SIG-M5 (cell line): ENCODE measurements around the gene IL20RA.
"Not testable (repeated sequence)": the region's sequence is repeated elsewhere in the genome, so short reads cannot be mapped to it uniquely, and the experiment has no call there.

Experiments
- DNase-seq: peaks from one replicate; lab custom pipeline; 2025; lab: John Stamatoyannopoulos, UW

The IL20RA gene

GRCh38 chr6:136969930-136970329, 74.8 kb downstream of the IL20RA start:
- no peak for DNase-seq

DNA sequence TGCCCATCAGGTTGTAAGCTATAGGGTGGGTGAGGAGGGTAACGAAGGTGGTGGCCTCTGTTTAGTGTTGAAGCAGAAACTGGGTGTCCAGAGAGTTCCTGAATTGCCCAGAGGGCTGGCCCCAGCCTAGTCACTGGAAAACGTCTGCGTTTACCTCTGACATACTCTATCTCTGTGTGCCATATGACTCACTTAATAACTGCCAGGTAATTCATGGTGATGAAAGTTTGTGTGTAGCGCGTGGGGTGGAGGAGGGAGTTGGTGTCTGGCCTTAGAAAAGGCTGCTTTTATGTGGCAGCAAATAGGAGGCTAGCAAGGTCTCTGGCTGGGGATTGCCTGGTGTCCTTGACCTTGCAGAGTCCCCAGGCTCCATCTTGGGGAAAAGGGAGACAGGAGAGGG, 75.3 kb downstream of the IL20RA start:
- no peak for DNase-seq

DNA sequence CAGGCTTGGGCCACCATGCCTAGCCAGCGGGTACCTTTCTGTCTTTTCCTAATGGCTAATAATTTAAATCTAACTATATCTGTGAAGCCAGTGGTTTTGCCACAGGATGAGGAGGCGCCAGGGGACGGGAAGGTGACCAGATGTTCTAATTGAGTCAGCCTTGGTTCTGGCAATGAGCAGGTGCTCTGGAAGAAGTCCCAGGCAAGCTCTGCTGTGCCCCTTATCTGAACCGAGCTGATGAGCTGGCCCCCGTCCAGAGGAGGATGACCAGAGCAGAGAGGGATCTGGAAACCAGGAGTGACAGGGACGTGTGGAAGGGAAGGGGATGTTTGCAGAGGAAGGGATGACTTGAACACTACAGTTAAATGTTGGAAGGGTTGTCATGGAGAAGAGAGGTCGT, 75.9 kb downstream of the IL20RA start:
- DNase-seq: no peak

DNA sequence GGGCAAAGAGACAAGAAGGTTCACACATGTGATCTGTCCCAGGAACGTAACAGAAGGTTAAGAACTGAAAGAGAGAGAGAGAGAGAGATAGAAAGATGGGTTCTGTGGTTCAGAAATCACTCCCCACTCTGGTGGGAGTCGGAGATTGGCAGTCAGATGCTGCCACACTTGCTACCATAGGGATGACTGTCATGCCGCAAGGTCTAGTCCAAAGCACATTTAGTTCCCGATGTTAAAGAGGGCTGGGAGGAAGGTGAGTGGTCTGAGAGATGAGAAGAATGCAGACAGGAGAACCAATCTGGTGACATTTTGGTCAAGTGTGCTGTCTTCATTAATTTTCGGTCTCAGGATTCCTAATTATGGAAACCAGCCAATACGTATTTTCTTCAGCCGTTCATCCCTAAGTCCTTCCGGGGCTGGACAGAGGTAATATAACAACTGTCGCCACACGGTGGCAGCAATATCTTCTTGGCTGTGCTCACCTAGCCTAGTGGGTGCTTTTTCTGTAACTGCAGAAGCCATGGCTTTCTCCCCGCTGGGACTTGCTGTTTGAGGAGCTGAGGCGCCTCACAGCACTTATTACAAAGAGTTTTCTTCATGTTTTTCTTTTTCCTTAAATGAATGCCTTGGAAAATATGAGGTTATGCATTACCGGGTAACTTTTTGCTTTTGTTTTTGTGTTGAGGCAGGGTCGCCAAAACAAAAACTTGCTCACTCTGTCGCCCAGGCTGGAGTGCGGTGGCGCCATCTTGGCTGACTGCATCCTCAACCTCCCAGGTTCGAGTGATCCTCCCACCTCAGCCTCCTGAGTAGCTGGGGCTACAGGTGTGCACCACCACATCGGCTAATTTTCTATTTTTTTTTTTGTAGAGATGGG, 76.7 kb downstream of the IL20RA start:
- DNase-seq: peak; percentile 18

DNA sequence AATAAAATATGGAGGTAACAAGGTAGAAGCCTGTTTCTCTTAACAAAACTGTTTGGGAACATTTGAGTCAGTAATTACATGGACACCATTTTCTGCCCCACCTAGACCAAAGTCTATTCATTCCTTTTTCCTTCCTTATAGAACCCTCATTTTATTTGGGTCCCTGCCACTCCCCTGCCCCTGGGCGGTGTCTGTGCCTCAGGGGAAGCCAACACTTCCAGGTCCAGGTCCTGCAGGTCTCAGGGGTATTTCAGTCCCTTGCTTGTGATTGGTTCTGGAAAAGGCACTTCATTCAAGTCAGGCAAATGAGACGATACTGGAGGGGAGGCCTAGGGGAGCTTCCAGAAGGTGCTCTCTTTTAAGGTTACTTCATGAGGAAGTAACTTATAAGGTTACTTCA, 80.4 kb downstream of the IL20RA start:
- no peak for DNase-seq

- DNase-seq: no peak
These were observed 81.5 kb downstream of the IL20RA start for GRCh38 chr6:136963259-136963658.

- DNase-seq: no peak
These were observed 82.1 kb downstream of the IL20RA start for GRCh38 chr6:136962661-136963060.

DNA sequence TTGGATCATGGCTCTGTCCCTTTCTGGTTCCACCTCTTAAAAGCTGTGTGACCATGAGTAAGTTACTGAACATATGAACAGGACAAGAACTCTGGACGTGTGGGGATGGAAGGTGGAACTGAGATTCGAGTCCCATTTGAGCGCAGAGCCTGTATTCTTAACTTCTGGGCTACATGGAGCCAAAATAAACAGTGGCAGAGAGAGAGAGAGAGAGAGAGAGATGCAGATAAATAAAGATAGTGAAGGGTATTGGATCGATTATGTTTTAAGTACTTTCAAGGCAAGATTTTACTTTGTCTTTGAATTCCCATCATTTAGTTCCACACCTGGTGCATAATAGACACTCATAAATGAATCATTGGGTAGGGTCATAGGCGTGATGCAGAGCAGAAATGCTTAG, 82.9 kb downstream of the IL20RA start:
- no peak for DNase-seq

- DNase-seq: no peak
These were observed 84.0 kb downstream of the IL20RA start for GRCh38 chr6:136960781-136961180.

GRCh38 chr6:136959935-136960334, 84.8 kb downstream of the IL20RA start:
- not testable (repeated sequence) for DNase-seq

GRCh38 chr6:136959471-136959891, 85.3 kb downstream of the IL20RA start:
- no peak for DNase-seq

DNA sequence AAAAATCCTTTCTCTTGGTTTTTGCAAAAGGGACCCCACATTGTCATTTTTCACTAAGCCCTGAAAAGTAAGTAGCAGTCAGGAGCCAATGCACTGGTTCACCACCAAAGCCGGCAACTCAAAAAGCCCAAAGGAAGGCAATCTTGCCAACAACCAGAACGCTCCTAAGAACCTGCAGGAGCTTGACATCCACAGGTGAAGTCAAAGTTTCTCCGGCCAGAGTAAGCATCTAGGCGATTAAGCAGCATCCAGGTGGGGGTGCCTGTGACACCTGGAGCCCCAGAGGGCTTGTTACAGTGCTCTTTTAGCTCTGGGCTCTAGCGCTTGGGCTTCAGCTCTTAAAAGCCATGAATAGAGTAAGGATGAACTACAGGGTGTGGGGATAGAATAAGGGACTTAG, 86.6 kb downstream of the IL20RA start:
- no peak for DNase-seq

DNA sequence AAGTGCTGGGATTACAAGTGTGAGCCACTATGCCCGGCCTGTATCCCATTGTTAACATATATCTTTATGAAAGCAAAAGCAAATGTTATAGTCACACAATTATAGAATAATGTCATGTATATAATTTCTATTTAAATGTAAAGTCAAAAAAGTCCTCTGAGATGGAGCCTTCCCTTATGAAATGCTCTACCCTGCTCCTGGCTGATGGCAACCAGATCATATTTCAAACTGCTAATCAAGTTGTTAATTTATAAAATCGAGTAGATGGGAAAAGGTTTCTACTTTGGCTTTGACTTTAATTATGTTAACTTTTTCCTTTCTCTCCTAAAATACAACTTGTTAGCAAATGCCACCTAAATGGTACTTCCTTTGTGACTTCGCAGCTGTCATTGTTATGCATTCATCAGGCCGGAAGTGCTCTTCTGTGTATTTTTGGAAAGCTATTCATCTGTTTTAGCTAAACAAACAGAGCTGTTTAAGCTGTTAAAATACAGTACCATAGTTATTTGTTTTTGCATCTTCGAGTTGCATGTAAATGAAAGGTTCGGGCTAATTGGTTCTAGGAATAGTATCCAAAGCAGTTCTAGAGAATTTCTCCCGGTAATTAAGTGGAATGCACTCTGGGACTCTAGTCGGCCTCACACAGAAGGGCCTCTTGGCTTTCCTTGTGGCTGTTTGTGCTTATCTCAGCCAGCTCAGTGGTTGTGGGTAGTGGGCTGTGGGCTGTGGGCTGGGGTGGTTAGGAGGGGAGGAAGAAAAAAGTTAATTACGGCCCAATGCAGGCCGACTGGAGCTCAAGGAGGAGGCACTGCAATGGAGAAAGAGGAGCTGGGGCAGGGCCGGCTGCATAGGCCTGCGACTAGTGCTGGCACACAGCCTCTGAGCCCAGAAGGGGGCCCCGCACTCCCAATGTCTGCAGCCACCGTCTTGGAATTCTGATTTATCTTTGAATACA, 87.9 kb downstream of the IL20RA start:
- no peak for DNase-seq

DNA sequence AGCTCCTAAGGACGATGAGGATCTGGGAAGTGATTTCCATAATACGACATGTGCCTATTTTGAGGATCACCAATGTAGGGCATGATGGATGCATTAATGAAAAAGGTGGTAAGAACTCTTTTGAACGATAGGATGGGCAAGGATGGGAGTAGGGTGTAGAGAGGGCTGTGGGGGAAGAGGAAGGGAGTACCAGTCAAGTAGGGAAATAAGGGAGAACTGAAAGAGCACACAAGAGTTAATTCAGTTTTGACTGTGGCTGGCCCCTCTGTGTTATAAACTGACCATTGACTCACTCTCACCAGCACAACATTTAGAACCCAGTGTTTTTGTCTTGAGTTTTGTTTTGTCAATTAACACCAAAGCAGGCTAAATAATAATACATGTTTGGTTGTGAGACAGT, 89.6 kb downstream of the IL20RA start:
- no peak for DNase-seq

DNA sequence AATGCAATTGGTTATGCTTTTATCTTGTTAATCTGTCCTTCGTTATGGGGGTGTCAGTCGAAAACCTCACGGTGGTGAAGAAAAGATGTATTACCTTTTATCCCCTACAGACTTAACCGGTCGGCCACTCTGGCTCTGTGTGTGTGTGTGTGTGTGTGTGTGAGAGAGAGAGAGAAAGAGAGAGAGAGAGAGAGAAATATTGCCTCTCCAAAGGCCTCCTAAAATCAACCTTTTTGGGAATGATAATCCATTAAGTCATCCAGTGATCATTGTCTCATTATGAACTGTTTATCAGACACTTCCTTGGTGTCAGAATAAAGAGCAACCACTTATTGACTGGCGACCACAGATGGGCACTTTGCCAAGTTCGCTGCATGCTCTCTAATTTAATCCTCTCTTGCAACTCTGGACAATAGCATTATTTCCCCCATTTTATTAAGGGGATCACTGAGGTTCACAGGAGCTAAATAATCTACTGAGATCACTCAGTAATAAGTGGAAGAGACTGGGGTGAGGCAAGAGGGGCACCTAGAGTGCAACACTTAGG, 92.0 kb downstream of the IL20RA start:
- no peak for DNase-seq

DNA sequence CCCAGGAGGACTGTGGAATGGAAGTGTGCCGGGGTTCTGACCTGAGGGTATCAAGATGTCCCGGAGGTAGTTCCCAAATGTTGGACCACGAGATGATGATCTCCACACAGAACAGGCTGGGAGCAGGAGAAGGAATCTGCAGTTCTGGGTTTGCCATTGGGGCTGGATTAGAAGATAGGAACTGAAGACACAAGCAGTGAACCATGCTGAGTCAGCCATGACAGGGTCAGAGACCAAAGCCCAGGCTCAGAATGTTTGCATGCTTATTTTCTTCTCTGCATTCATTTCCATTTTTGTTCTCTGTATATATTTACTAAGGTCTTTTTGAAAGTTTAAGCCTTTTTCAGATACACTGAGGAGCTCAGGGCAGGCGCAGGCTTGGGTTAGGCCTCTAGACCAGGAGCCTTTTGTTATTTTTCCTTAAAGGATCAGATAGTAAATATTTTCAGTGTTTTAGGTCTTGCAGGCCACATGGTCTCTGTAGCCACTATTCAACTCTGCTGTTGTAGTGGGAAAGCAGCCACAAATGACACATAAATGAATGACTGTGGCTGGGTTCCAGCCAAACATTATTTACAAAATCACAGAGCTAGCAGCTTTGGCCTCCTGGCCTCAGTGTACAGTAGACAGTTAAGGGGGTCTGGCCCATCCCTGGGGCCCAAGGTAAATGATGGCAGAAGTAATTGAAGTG, 94.2 kb downstream of the IL20RA start:
- DNase-seq: no peak
